AG04450 (cell line): ENCODE measurements around the gene OVAAL. TPM values are rescaled to one million over a fixed set of nuclear protein-coding genes. Genes with fewer than 3 reads are reported as not detected.
A peak's percentile ranks its signal among the peaks of the same experiment; 100 is the strongest.

Experiments
- CTCF ChIA-PET: fragments of 300-600, 350-600 bp; formaldehyde crosslinking; extraction: SDS; loops from one replicate; lab custom pipeline; 2022; ENCODE audit warnings: antibody characterized with exemption, inconsistent platforms; lab: Charles Lee
- POLR2A ChIA-PET: fragments of 350-600 bp; formaldehyde crosslinking; extraction: SDS; loops from one replicate; lab custom pipeline; 2021; ENCODE audit warnings: antibody characterized with exemption, inconsistent platforms; lab: Yijun Ruan, JAX
- DNase-seq: peaks from one replicate; pipeline ENCODE4 v3.0.0-alpha.2; 2011; ENCODE audit warnings: low read depth, low spot score
- H3K27ac ChIP-seq: one replicate; pipeline ENCODE4 v1.5.1; 2012; ENCODE audit warnings: low read depth, low read length, control low read depth
- H3K27me3 ChIP-seq: one replicate; pipeline ENCODE4 v1.6.0; 2012; ENCODE audit warnings: low read length; ENCODE audit not compliant: control insufficient read depth, insufficient read depth
- H3K4me3 ChIP-seq: 2 replicates; pipeline ENCODE4 v1.5.1; 2011; ENCODE audit warnings: mild to moderate bottlenecking, low read depth, low read length, control low read depth
- H3K9me3 ChIP-seq: 2 replicates; pipeline ENCODE4 v1.5.1; 2012; ENCODE audit warnings: low read length; ENCODE audit not compliant: control insufficient read depth, insufficient read depth
- CTCF ChIP-seq: IDR thresholded peaks from 2 replicates; pipeline ENCODE4 v1.5.1; 2011; ENCODE audit warnings: low read depth, low read length, control low read depth, inconsistent platforms
- polyA plus RNA-seq: library from polyadenylated mRNA; depleted of rRNA; stranded (reverse); fragments of >200 nt; gene quantifications from 2 replicates; pipeline ENCODE4 v1.2.3, GENCODE V29; 2011

OVAAL gene
- polyA plus RNA-seq, 1 experiment: not detected

DNA sequence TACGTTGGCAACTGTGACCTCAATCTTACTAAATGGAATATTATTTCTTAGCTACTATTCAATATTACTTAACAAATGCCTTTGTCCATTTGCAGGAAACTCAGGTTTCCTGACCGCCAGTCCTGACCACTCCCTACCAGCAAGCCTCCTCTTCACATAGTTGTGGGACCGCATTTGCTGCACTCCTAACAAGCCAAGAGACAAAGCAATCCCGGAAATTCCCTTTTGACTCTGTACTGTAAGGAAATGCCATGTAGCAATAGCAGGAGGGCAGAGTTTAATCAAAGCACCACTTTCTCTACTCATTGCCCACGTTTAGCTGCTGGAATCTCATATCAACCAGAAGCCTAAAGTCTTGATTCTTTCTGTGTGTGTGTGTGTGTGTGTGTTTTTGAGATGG, 28.3 kb upstream of the OVAAL start:
- POLR2A ChIA-PET: interaction anchor here (0.6 to 0.7 kb wide), 2 partner anchors 13 to 362 kb away, joined by 4 to 6 read pairs; no protein-coding TSS in a partner anchor
- Histone ChIP-seq H3K27ac (no peak overlapping the region), H3K9me3 (no peaks in the 10 kb centered on the region), H3K4me3 (no peak overlapping the region), H3K27me3 (no peaks in the 10 kb centered on the region)
- CTCF ChIA-PET: interaction anchor here (0.7 to 1.5 kb wide), 3 partner anchors 15 to 333 kb away, joined by 3 to 8 read pairs (median 5); no protein-coding TSS in a partner anchor
- peak; percentile 65 for DNase-seq
- TF ChIP-seq CTCF: no peak

DNA sequence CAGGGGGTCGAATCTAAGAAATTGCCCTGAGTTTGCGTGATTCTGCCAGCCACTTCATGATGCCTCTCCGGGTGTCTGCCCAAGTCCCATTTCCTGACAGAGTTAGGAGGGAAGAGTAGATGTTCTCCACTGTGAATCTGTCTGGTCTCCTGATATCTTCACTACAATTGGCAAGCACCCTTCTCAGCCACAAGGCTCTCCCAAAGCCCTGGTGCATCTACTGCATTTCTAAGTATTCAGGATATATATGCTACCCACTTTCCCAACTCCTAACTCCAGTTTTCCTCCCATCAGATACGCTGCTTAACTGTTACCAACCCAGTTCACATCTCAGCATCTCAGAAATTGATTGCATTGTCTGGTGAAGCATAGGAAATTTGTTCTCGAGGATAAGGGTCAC, 25.9 kb upstream of the OVAAL start:
- TF ChIP-seq CTCF: no peak
- ChIA-PET CTCF (interaction anchor here (0.6 to 6.5 kb wide), 23 partner anchors 9 to 637 kb away, joined by 3 to 93 read pairs (median 3); partner anchors contain the start of gene MR1), POLR2A (no interaction called here)
- H3K27ac ChIP-seq: no peak overlapping the region
- H3K9me3 ChIP-seq: no peaks in the 10 kb centered on the region
- H3K27me3 ChIP-seq: no peaks in the 10 kb centered on the region
- no peak for DNase-seq
- H3K4me3 ChIP-seq: no peak overlapping the region

GRCh38 chr1:180533266-180533987, 25.3 kb upstream of the OVAAL start:
- POLR2A ChIA-PET: no interaction called here
- Histone ChIP-seq H3K4me3 (no peak overlapping the region), H3K9me3 (no peaks in the 10 kb centered on the region), H3K27me3 (no peaks in the 10 kb centered on the region), H3K27ac (no peak overlapping the region)
- DNase-seq: no peak
- TF ChIP-seq CTCF: peak; percentile 88
- CTCF ChIA-PET: interaction anchor here (0.6 to 6.5 kb wide), 26 partner anchors 8 to 636 kb away, joined by 3 to 93 read pairs (median 3); partner anchors contain the start of gene MR1

- no peak for DNase-seq
- no peaks in the 10 kb centered on the region for H3K9me3 ChIP-seq
- H3K27me3 ChIP-seq: no peaks in the 10 kb centered on the region
- ChIA-PET POLR2A (no interaction called here), CTCF (interaction anchor here (0.7 to 6.5 kb wide), 5 partner anchors 17 to 329 kb away, joined by 3 to 93 read pairs (median 4); no protein-coding TSS in a partner anchor)
- no peak for TF ChIP-seq CTCF
- no peak overlapping the region for H3K27ac ChIP-seq
- H3K4me3 ChIP-seq: no peak overlapping the region
These were observed 24.6 kb upstream of the OVAAL start for GRCh38 chr1:180534214-180534613.

DNA sequence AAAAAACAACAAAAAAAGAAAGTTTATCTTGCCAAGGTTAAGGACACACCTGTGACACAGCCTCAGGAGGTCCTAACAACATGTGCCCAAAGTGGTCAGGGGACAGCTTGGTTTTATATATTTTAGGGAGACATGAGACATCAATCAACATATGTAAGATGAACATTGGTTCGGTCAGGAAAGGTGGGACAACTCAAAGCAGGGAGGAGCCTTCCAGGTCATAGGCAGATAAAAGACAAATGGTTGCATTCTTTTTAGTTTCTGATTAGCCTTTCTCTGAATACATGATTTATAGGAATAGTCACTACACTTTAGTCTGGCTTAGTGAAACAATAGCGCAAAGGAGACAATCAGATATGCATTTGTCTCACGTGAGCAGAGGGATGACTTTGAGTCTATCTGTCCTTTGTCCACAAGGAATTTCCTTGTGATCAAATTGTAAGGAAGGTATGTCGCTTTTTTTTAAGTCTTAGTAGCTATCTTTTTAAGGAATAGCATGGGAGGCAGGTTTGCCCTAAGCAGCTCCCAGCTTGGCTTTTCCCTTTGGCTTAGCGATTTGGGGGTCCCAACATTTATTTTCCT, 23.3 kb upstream of the OVAAL start:
- H3K27me3 ChIP-seq: no peaks in the 10 kb centered on the region
- no peak for DNase-seq
- H3K27ac ChIP-seq: no peak overlapping the region
- ChIA-PET POLR2A (no interaction called here), CTCF (interaction anchor here (6.5 kb wide), 1 partner anchor 328 kb away, joined by 93 read pairs; no protein-coding TSS in a partner anchor)
- TF ChIP-seq CTCF: no peak
- H3K4me3 ChIP-seq: no peak overlapping the region
- H3K9me3 ChIP-seq: no peaks in the 10 kb centered on the region
